Stomach (tissue), 4 donors: Measurements from ENCODE around the gene GREM2.

Source experiments
- EP300 ChIP-seq: sonication (generic); formaldehyde crosslinking; IDR thresholded peaks from one replicate; pipeline ENCODE4 v1.6.1; 2017; ENCODE audit warnings: antibody characterized with exemption
- POLR2A ChIP-seq, 4 donors: fragments of 450-650 bp; IDR thresholded peaks; one replicate each; pipeline ENCODE4 v1.6.1; 2016; ENCODE audit warnings: antibody characterized with exemption in 4 of 4, control low read depth in 2 of 4, mild to moderate bottlenecking in 1 of 4, moderate library complexity in 1 of 4

- no peak for TF ChIP-seq POLR2A (IDR thresholded peaks at IDR 0.05)
- no peak for TF ChIP-seq EP300
Observed at GRCh38 chr1:240457203-240457602, 154.8 kb downstream of the GREM2 start.
